ENCODE measurements around the gene TRIM72. TPM values are rescaled to one million over a fixed set of nuclear protein-coding genes. Genes with fewer than 3 reads are reported as not detected.

Gene TRIM72
- total RNA-seq, 3 donors from 2014 or later: not detected

GRCh38 chr16:31246296-31246695 is 32.4 kb downstream of the TRIM72 start:
- peaks cover 7% of the 10 kb centered on the region for H3K4me1 Mint-ChIP-seq (ENCODE audit: low read depth)
- no peaks in the 10 kb centered on the region for H3K27me3 Mint-ChIP-seq (ENCODE audit: low read depth)
- no peaks in the 10 kb centered on the region for H3K9me3 Mint-ChIP-seq
- DNase-seq: no peak
- ATAC-seq: no peak
- H3K4me3 Mint-ChIP-seq: no peak overlapping the region
- H3K36me3 Mint-ChIP-seq (ENCODE audit: insufficient read depth): no peaks in the 10 kb centered on the region

GRCh38 chr16:31248344-31248743 is 34.4 kb downstream of the TRIM72 start:
- H3K36me3 Mint-ChIP-seq (ENCODE audit: insufficient read depth): no peaks in the 10 kb centered on the region
- H3K4me1 Mint-ChIP-seq (ENCODE audit: low read depth): peaks cover 11% of the 10 kb centered on the region
- H3K9me3 Mint-ChIP-seq: no peaks in the 10 kb centered on the region
- H3K4me3 Mint-ChIP-seq: no peak overlapping the region
- ATAC-seq (no peak), DNase-seq (no peak)
- no peaks in the 10 kb centered on the region for H3K27me3 Mint-ChIP-seq (ENCODE audit: low read depth)

- H3K9me3 Mint-ChIP-seq: no peaks in the 10 kb centered on the region
- no peak overlapping the region for H3K4me3 Mint-ChIP-seq
- H3K4me1 Mint-ChIP-seq (ENCODE audit: low read depth): peaks cover 20% of the 10 kb centered on the region
- ATAC-seq (no peak), DNase-seq (no peak)
- H3K36me3 Mint-ChIP-seq (ENCODE audit: insufficient read depth): no peaks in the 10 kb centered on the region
- no peaks in the 10 kb centered on the region for H3K27me3 Mint-ChIP-seq (ENCODE audit: low read depth)
Measured at GRCh38 chr16:31250782-31251384, 37.0 kb downstream of the TRIM72 start.

GRCh38 chr16:31251435-31251834 is 37.5 kb downstream of the TRIM72 start:
- Mint-ChIP-seq H3K36me3 (ENCODE audit: insufficient read depth) (no peaks in the 10 kb centered on the region), H3K9me3 (no peaks in the 10 kb centered on the region), H3K4me1 (ENCODE audit: low read depth) (peaks cover 20% of the 10 kb centered on the region), H3K4me3 (no peak overlapping the region), H3K27me3 (ENCODE audit: low read depth) (no peaks in the 10 kb centered on the region)
- no peak for DNase-seq
- no peak for ATAC-seq

- Mint-ChIP-seq H3K9me3 (no peaks in the 10 kb centered on the region), H3K4me1 (ENCODE audit: low read depth) (peaks cover 20% of the 10 kb centered on the region), H3K36me3 (ENCODE audit: insufficient read depth) (no peaks in the 10 kb centered on the region), H3K4me3 (peak overlapping the region; percentile 19), H3K27me3 (ENCODE audit: low read depth) (no peaks in the 10 kb centered on the region)
- ATAC-seq (peak; percentile 67 to 82), DNase-seq (no peak)
Measured at GRCh38 chr16:31253642-31254045, 39.7 kb downstream of the TRIM72 start.

GRCh38 chr16:31256466-31256865 is 42.5 kb downstream of the TRIM72 start:
- H3K4me3 Mint-ChIP-seq: no peak overlapping the region
- no peak for DNase-seq
- peaks cover 23% of the 10 kb centered on the region for H3K4me1 Mint-ChIP-seq (ENCODE audit: low read depth)
- no peaks in the 10 kb centered on the region for H3K9me3 Mint-ChIP-seq
- H3K27me3 Mint-ChIP-seq (ENCODE audit: low read depth): no peaks in the 10 kb centered on the region
- no peak for ATAC-seq
- H3K36me3 Mint-ChIP-seq (ENCODE audit: insufficient read depth): no peaks in the 10 kb centered on the region

GRCh38 chr16:31258366-31258765 is 44.4 kb downstream of the TRIM72 start:
- ATAC-seq (no peak), DNase-seq (no peak)
- Mint-ChIP-seq H3K4me3 (no peak overlapping the region), H3K9me3 (no peaks in the 10 kb centered on the region), H3K27me3 (ENCODE audit: low read depth) (no peaks in the 10 kb centered on the region), H3K4me1 (ENCODE audit: low read depth) (peaks cover 31% of the 10 kb centered on the region), H3K36me3 (ENCODE audit: insufficient read depth) (no peaks in the 10 kb centered on the region)

GRCh38 chr16:31260136-31260931 is 46.4 kb downstream of the TRIM72 start:
- Mint-ChIP-seq H3K36me3 (ENCODE audit: insufficient read depth) (no peaks in the 10 kb centered on the region), H3K4me1 (ENCODE audit: low read depth) (peaks cover 28% of the 10 kb centered on the region), H3K9me3 (no peaks in the 10 kb centered on the region), H3K4me3 (peak overlapping the region; percentile 73), H3K27me3 (ENCODE audit: low read depth) (no peaks in the 10 kb centered on the region)
- DNase-seq (no peak), ATAC-seq (no peak)

- DNase-seq (no peak), ATAC-seq (no peak)
- H3K4me1 Mint-ChIP-seq (ENCODE audit: low read depth): peaks cover 38% of the 10 kb centered on the region
- H3K36me3 Mint-ChIP-seq (ENCODE audit: insufficient read depth): no peaks in the 10 kb centered on the region
- no peaks in the 10 kb centered on the region for H3K27me3 Mint-ChIP-seq (ENCODE audit: low read depth)
- no peak overlapping the region for H3K4me3 Mint-ChIP-seq
- H3K9me3 Mint-ChIP-seq: no peaks in the 10 kb centered on the region
Measured at GRCh38 chr16:31262084-31262483, 48.2 kb downstream of the TRIM72 start.

- DNase-seq (peak; percentile 65), ATAC-seq (peak; percentile 98 to 99)
- peak overlapping the region; percentile 54 for H3K4me3 Mint-ChIP-seq
- H3K36me3 Mint-ChIP-seq (ENCODE audit: insufficient read depth): no peaks in the 10 kb centered on the region
- peaks cover 44% of the 10 kb centered on the region for H3K4me1 Mint-ChIP-seq (ENCODE audit: low read depth)
- H3K27me3 Mint-ChIP-seq (ENCODE audit: low read depth): peaks cover 3% of the 10 kb centered on the region
- no peaks in the 10 kb centered on the region for H3K9me3 Mint-ChIP-seq
Measured at GRCh38 chr16:31265329-31266245, 51.7 kb downstream of the TRIM72 start.

- H3K27me3 Mint-ChIP-seq (ENCODE audit: low read depth): peaks cover 3% of the 10 kb centered on the region
- no peak for ATAC-seq
- H3K4me1 Mint-ChIP-seq (ENCODE audit: low read depth): peaks cover 39% of the 10 kb centered on the region
Measured at GRCh38 chr16:31267332-31268032, 53.6 kb downstream of the TRIM72 start.

GRCh38 chr16:31268033-31268365 is 54.1 kb downstream of the TRIM72 start:
- DNase-seq: no peak
- Mint-ChIP-seq H3K4me1 (ENCODE audit: low read depth) (peaks cover 36% of the 10 kb centered on the region), H3K9me3 (no peaks in the 10 kb centered on the region), H3K27me3 (ENCODE audit: low read depth) (peaks cover 3% of the 10 kb centered on the region), H3K4me3 (no peak overlapping the region), H3K36me3 (ENCODE audit: insufficient read depth) (no peaks in the 10 kb centered on the region)
- no peak for ATAC-seq

More at GRCh38 chr16:31267332-31268032, 53.6 kb downstream of the TRIM72 start:
- no peak for DNase-seq
- Mint-ChIP-seq H3K9me3 (no peaks in the 10 kb centered on the region), H3K36me3 (ENCODE audit: insufficient read depth) (no peaks in the 10 kb centered on the region), H3K4me3 (peak overlapping the region; percentile 8)

GRCh38 chr16:31268891-31269290 is 55.0 kb downstream of the TRIM72 start:
- ATAC-seq (no peak), DNase-seq (no peak)
- Mint-ChIP-seq H3K4me3 (no peak overlapping the region), H3K27me3 (ENCODE audit: low read depth) (peaks cover 3% of the 10 kb centered on the region), H3K4me1 (ENCODE audit: low read depth) (peaks cover 31% of the 10 kb centered on the region), H3K9me3 (no peaks in the 10 kb centered on the region), H3K36me3 (ENCODE audit: insufficient read depth) (no peaks in the 10 kb centered on the region)

- Mint-ChIP-seq H3K4me3 (no peak overlapping the region), H3K36me3 (ENCODE audit: insufficient read depth) (no peaks in the 10 kb centered on the region), H3K27me3 (ENCODE audit: low read depth) (peaks cover 3% of the 10 kb centered on the region), H3K9me3 (no peaks in the 10 kb centered on the region), H3K4me1 (ENCODE audit: low read depth) (peaks cover 31% of the 10 kb centered on the region)
- no peak for ATAC-seq
- no peak for DNase-seq
Measured at GRCh38 chr16:31269541-31269940, 55.6 kb downstream of the TRIM72 start.

Data from activated T-cell treated with anti-CD3 and anti-CD28 coated beads, Interleukin-2, amount 50 U/mL, for 4 hours (primary cell).